Ishikawa (cell line): ENCODE data around the gene NBR1.

Experiments used
- CEBPB ChIP-seq: IDR thresholded peaks from 2 replicates; pipeline ENCODE4 v1.6.1; 2012
- EP300 ChIP-seq: IDR thresholded peaks from 2 replicates; pipeline ENCODE4 v1.6.1; 2012; ENCODE audit warnings: borderline replicate concordance
- TAF1 ChIP-seq: IDR thresholded peaks from 2 replicates; pipeline ENCODE4 v1.6.1; 2012; ENCODE audit warnings: low read depth, mild to moderate bottlenecking
- TEAD4 ChIP-seq: IDR thresholded peaks from 2 replicates; pipeline ENCODE4 v1.6.1; 2012
- YY1 ChIP-seq: IDR thresholded peaks from 2 replicates; pipeline ENCODE4 v1.6.1; 2012; ENCODE audit warnings: low read depth
- TF ChIP-seq, protein P1 (sequence below): IDR thresholded peaks from 2 replicates; pipeline ENCODE4 v1.6.1; 2012
- TF ChIP-seq, protein P2 (sequence below): IDR thresholded peaks from 2 replicates; pipeline ENCODE4 v1.6.1; 2012

DNA sequence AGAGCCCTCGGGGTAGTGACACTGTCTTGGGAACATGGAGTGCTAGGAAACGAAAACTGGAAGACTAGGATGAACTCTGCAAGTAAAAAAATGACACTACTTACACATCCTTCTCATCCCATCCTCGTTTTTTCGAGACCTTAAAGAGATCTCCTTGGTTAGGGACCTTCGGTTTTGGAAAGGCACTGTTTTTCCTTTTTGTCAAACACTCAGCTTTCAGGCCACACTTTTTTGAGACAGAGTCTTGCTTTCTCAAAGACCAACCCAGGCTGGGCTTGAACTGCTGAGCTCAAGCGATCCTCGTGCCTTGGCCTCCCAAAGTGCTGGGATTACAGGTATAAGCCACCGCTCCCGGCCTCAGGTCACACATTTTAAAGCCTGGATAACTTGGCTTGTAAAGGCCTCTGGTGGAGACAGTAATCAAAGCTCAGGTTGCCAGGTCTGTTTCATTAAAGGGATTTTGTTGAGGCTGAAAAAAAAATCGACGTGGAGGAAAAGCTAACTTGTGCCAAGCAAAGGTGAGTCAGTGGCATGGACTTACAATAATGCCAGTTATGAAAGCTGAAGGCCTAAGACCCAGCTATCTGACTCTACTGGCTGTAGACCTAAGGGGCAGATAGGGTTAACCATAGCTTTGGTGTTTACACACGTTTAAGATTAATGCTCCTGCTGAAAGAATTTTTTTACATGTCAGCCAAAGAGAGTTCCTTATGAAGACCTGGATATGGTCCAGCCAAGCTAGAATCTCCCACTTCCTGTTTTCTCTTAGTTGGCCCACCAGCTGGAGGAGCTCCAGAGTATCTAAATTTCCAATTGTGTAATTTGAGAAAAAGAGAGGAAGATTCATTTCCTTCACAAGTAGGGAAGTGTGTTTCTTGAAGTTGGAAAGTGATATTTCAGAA is 823 bp downstream of the NBR1 start:
- TF ChIP-seq CEBPB (0 out of 2 replicates have a peak, but pooled peaks have one; percentile 2), YY1 (no peak), TAF1 (no peak), EP300 (no peak), TEAD4 (peak; percentile 83)
- TF ChIP-seq, protein P1, sequence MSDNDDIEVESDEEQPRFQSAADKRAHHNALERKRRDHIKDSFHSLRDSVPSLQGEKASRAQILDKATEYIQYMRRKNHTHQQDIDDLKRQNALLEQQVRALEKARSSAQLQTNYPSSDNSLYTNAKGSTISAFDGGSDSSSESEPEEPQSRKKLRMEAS = no peak
- TF ChIP-seq, protein P2, sequence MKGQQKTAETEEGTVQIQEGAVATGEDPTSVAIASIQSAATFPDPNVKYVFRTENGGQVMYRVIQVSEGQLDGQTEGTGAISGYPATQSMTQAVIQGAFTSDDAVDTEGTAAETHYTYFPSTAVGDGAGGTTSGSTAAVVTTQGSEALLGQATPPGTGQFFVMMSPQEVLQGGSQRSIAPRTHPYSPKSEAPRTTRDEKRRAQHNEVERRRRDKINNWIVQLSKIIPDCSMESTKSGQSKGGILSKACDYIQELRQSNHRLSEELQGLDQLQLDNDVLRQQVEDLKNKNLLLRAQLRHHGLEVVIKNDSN = no peak
